GM19463 (cell line): ENCODE results near the gene SRRM3.
"Not testable (repeated sequence)": the region's sequence is repeated elsewhere in the genome, so short reads cannot be mapped to it uniquely, and the experiment has no call there.

Experiments
- ATAC-seq: cut with Tn5 transposase; IDR thresholded peaks from one replicate; pipeline ENCODE4 v1.9.1; 2021; ENCODE audit warnings: mild to moderate bottlenecking, moderate library complexity; ENCODE audit not compliant: unreplicated experiment

SRRM3 gene

DNA sequence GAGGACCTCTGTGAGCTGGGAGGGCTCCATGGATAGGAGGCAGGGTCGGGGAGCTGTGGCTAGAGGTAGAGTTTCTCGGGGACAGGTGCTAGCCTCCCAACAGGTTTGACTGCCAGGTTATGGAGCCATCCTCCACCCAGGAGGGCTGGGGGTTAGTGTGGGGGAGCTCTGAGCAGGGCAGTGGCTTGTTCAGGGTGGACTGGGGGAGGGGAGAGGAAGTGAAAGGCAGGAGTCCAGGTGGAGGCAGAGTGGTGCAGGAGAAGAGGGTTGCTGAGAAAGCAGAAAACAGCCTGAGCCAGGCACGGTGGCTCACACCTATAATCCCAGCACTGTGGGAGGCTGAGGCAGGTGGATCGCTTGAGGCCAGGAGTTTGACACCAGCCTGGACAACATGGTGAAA, 60.2 kb downstream of the SRRM3 start:
- ATAC-seq = no peak

DNA sequence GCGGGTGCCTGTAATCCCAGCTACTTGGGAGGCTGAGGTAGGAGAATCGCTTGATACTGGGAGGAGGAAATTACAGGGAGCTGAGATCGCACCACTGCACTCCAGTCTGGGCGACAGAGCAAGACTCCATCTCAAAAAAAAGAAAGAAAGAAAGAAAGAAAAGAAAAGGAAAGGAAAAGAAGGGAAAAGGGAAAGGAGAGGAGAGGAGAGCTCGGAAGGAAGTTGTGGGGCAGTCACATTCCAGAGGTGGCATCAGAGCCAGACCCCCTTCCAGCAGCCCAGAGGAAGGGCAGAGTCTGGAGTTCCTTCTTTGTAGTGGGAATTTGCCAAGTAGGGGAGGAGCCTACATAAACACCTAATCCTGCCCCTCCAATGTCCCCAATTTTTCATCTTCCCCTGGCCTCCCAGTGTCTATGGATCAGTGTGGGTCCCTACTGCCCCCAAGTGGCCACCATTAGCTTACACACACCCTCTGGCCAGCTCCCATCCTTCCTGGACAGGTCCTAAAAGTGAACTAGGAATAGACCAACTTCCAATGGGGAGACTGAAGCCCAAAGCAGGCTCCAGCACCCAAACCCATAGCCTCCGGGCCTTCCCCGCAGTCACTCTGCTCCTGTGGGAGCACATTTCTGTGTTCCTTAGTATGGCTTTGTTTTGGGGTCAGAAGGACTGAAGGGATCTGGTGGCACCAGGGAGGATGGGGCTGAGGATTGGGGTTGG, 61.1 kb downstream of the SRRM3 start:
- peak; percentile 58 for ATAC-seq

DNA sequence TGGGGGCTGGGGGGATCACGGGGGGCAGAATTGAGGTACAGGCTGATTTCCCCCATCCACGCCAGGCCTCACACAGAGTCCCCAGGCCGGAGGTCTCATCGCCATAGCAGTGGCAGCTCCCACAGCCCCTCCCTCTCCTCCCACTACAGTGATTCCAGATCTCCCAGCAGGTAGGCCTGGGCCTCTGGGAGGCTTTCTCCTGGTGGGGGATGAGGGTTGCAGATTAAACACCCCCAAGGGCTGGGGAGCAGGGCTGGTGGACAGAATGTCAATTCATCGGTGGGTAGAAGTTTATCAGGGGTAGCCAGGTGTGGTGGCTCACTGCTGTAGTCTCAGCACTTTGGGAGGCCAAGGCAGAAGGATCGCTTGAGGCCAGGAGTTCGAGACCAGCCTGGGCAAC, 63.6 kb downstream of the SRRM3 start:
- no peak for ATAC-seq

DNA sequence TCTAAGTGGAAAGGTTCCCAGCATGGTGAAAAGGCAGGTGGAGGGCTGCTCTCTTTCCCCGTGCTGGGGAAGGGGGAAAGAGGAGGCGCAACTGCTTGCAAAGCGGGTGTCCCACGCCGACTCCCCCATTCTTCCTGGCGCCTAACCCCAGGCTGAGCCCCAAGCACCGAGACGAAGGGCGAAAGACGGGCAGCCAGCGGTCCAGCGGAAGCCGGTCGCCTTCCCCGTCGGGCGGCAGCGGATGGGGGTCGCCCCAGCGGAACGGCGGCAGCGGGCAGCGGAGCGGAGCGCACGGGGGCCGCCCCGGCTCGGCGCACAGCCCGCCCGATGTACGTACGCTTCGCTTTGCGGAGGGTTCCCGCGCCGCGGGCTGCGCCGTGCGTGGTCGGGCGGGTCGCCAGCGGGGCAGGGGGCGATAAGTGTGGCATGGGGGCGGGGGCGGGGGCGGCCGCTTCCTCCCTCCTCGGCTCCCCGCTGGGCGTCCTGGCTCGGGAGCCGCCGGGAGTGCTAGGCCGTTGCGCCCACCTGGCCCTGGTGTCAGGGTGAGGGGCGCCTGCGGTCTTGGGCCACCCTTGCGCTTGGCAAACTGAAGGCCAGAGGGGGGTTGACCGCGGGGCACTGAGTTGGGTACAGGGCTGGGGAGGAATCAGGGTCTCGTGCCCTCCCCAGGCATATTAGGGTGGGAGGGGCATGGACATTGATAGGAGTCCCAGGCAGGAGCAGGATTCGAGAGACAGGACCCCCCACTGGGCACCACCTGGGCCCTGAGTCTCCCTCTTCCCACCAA, 65.6 kb downstream of the SRRM3 start:
- ATAC-seq = no peak

DNA sequence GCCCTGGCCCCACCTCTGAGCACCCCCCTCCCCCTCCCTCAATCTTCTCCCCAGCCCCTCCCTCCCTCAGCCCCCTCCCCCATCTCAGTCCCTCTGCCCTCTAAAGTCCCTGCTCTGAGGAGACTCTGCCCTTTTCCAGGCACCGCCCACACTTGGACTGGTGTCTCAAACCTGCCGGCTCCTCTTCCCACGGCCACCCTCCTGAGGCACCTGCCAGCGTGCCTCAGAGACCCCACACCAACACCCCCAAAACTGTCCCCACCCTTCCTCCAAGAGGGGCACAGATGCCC, 66.1 kb downstream of the SRRM3 start:
- ATAC-seq = no peak

DNA sequence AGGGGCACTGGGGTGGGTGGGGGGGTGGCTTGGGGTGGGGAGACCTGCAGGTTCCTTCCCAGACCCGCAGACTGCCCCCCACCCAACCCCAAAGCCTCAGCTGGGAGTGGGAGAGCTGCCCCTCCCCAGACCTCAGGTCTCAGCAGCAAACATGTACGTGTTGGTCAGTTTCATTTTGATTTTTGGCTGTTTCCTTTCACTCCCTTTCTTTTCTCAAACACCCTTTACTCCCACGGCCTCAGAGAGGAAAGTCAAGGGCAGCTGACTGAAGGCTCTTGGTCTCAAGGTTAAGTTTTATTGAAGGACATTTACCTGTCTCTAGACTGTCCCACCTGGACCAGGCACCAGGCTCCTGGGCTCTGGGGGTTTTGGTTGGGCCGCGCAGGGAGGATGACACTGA, 66.7 kb downstream of the SRRM3 start:
- ATAC-seq = no peak

DNA sequence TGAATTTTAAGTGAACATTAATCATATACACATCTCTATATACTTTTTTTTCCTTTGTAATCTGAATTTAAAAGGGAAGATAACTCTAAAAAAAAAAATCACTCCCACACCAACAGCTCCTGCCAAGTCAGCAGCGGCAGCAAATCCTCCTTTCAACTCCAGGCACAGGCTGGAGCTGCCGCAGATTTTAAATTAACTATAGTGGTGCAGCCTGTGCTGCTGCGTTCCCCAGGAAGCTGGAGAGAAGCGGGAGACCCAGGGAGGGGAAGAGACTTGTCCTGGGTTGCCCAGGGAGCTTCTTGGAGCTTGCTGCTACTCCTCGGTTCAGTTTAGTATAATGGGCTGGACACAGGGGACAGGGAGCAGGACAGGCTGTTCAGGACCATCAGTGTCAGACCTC, 68.2 kb downstream of the SRRM3 start:
- no peak for ATAC-seq

DNA sequence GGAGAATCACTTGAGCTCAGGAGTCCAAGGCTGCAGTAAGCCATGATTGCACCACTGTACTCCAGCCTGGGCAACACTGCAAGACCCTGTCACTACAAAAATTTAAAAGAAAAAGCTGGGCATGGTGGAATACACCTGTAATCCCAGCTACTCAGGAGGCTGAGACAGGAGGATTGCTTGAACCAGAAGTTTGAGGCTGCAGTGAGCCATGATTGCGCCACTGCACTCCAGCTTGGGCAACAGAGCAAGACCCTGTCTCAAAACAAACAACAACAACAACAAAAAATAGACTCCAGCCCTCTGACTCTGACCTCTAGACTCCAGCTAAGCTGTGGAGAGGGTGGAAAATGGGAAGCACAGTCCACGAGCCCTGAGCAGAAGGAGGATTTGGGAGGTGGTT, 69.7 kb downstream of the SRRM3 start:
- ATAC-seq = not testable (repeated sequence)

DNA sequence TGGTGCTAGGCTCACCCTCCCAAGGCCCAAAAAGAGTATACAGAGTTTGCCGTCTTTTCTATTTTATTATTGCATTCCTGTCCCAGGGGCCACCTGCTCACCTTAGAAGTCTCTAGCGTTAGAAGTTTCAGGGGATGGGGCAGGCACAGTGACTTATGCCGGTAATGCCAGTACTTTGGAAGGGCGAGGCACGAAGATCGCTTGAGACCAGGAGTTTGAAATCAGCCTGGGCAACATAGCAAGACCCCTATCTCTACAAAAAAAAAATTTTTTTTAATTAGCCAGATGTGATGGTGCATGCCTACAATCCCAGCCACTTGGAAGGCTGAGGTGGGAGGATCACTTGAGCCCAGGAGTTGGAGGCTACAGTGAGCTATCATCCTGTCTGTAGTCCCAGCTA, 70.4 kb downstream of the SRRM3 start:
- no peak for ATAC-seq

DNA sequence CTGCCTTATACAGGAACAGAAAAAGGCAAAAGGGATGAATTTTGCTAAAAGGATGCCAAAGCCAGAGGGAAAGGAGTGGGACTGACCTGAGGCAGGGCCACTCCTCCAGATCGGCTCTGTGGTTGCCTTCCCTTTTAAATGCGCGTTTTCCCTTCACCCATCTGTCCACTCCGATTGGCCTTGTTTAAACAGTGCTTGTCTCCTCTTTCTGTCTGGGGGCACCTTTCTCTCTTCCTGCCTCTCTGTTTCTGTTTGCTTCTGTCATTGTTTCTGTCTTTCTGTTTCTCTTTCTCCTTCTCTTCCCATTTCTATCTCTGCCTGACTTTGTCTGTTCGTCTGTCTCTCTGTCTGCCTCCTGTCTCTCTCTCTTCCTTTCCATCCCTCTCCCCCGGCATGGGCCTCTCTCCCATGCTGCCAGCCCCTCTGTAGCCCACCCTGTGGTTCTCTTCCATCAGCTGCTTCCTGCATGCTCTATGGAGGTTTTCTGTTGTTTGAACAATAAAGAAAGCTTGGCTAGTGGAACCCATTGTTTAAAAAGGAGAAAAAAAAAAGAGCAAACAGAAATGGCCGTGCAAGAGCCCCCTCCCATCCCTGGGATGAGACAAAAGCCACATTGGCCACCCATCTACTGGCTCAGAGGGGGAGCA, 71.3 kb downstream of the SRRM3 start:
- no peak for ATAC-seq

DNA sequence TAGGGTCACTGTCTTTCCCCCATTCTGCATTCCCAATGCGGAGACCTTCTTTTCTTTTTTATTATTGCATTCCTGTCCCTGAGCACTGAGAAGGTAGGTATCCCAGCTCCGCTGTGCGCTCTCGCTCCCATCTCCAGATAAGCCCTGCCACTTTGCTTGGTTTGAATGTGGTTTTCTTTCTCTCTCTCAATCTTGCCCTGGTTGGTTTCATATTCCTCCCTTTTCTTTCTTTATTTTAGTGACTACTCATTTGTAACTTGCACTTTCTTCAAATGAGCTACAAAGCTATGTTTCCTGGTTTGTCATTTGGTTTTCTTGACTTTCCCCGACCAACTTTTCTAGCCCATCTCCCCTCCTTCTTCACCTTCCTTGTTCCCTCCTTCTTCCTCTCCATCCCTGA, 71.8 kb downstream of the SRRM3 start:
- no peak for ATAC-seq

DNA sequence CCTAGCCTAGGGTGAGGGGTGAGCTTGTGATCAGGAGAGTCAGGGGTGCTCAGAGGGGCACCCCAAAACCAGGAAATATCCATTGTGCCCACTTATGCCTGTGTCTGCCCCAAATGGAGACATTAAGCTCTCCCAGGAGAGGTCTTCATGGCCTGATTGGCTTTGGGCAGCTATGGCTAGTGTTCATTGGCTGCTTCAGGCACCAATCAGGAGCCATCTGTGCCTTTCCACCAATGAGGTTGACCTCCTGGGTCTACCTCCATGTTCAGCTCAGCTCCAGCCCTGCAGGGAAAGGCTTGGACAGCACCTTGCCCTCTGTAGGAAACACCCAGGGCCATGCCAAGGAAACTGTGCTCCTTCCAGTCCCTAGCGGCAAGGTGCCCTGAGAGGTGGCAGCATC, 76.8 kb downstream of the SRRM3 start:
- ATAC-seq = no peak

DNA sequence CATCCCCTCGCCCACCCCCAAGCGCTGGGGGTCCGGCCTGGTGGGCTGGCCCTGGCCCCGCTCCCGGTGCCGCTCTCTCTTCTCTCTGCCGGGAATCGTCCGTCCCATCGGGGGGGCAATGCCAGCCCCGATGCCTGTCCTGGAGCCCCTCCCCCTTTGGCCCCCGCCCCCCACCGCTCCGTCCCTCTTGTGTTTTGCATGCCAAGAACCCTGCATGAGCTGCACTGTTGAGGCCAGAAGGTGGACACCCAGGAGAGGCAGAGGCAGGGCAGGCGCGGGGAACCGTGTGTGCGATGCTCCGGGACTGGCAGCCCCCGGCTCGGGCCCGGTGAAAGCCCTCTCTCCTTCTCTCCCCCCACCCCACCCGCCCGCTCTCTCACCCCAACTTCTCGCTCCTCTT, 78.7 kb downstream of the SRRM3 start:
- no peak for ATAC-seq

DNA sequence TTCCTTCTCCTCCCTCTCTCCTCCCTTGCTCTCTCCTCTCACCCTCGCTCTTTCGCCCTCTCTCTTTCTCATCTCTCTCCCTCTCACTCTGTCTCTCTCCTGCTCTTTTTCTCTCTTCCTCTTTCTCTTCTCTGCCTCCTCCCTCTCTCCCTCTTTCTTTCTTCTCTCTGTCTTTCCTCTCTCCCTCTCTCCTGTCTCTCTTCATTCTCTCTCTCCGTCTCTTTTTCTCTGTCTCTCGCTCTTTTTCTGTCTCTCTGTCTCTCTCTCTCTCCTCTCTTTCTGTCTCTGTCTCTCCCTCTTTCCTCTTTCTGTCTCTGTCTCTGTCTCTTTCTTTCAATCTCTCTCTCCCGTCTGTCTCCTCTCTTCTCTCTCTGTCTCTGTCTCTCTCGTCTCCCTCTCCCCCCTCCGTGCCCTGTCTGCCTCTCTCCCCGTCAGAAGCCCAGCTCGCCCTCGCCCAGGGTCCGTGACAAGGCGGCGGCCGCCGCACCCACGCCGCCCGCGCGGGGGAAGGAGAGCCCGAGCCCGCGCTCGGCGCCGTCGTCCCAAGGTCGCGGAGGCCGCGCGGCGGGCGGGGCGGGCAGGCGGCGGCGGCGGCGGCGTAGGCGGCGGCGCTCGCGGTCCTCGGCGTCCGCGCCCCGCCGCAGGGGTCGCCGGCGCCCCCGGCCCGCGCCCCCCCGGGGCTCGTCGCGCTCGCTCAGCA, 79.5 kb downstream of the SRRM3 start:
- no peak for ATAC-seq

DNA sequence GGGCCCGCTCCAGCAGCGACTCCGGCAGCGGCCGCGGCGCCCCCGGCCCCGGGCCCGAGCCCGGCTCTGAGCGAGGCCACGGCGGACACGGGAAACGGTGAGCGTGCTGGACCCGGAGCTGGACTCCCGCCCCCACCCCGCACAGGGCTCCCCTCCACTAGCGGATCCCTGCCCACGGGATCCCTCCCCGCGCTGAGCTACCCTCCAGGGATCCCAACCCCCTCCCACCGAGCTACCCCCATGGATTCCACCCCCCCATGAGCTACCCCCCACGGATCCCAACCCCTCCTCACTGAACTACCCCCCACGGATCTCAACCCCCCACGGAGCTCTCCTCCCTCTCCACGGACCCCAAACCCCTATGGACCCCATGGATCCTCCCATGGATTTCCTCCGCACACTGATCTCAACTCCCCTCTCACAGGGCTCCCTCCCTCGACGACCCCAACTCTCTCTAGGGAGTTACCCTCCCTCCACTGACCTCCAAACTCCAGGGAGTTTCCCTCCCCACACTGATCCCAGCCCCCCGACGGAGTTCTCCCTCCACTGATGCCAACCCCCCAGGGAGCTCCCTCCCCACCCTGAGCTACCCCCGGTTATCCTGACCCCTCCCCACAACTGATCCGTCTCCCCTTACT, 80.1 kb downstream of the SRRM3 start:
- ATAC-seq = no peak

DNA sequence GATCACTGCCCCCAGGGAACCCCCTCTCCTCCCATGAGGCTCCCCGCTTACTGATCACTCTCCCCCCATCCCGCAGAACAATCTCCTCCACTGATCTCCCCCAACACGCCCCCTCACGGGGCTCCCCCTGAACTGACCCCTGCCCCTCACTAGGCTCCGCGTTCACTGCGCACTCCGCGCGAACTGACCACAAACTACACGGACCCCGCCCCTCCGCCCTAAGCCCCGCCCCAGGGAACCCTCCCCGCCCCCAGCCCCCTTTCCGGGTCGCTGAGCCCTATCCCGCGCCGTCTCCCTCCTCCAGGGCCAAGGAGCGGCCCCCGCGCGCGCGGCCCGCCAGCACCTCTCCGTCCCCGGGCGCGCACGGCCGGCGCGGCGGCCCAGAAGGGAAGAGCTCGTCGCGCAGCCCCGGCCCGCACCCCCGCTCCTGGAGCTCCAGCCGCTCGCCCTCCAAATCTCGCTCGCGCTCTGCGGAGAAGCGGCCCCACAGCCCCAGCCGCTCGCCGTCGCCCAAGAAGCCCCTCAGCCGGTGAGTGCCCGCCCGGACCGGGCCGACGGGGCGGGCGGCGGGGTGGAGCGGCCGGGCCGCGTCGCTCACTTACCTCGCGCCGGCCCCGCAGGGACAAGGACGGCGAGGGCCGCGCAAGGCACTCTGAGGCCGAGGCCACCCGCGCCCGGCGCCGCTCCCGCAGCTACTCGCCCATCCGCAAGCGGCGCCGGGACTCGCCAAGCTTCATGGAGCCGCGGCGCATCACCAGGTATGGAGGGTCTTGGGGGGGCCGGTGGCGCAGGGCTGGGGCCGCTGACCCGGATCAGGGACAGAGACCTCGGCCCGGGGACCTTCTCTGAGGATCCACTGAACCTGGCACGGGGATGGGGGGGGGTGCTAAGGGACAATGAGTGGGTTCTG, 80.9 kb downstream of the SRRM3 start:
- ATAC-seq = no peak

DNA sequence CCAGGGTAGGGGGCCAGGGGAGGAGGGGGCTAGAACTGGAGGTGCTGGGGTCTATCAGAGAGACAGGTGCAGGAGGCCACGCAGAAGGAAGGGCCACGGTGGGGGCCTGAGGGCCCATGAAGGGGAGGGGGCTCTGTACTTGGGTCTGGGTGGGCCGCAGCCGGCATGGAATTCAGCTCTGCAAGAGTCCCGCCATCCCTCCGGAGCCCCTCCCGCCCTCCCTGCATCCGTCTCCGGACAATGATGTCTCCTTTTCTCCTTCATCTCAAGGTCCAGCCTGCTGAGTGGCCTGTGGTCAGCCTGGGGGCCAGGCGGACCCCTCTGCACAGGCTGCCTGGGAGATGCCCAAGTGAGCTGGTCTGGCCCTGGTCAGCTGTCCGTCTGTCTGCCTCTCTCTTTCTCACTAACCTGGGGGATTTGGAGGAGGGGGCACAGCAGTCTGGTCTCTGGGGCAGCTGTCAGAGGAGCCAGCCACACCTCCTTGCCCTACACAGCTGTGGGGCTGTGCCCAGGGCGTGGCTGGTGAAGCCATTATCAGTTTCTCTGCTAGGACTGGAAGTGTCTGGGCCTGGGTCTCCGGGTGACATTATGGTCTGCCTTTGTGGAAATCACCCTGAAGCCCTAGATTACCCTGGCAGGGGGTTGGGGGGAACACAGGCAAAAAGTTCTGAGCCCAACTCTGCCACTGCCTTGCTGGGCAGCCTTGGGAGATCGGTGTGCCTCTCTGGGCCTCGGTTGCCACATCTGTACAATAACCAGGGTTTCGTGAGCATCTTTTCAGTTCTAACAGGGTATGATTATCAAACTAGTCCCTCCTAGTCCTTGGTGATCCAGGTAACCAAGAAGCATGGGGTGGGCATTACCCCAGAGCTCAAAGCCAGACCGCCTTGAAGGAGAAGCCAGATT, 81.8 kb downstream of the SRRM3 start:
- ATAC-seq = no peak

DNA sequence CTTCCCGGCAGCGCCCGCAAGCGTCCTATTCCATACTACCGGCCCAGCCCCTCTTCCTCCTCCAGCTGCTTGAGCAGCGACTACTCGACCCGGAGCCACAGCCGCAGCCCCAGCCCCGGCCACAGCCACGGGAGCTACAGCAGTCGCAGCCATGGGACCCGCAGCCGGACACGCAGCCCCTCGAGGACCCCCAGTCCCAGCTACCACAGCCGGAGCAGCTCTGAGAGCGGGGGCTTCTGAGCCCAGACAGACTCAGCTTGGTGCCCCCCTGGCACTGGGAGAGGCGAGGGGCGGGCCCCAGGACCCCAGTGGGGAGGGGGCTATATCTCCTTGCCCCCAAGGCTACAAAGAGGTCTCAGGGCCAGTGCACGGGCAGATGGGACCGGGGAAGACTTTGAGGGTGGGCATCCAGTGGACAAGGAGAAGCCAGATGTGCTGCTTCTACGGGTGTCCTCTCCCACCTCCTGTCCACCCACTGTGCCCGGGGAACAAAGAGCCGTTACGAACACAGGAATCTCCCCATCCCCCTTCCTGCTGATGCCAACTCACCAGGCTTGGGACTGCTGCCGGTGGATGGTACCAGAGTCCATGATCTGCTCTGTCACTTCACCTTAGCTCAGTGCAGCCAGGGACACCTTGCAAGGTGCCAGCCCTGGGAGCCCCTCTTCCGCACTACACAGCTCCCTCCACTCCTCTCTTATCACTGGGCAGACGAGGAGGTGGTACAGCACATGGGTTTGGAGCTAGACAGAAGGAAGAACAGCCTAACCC, 84.1 kb downstream of the SRRM3 start:
- no peak for ATAC-seq
